CD4-positive, alpha-beta T cell treated with Interleukin-6 for 4 hours (primary cell): ENCODE results near the gene TCF15.
"Not testable (repeated sequence)": the region's sequence is repeated elsewhere in the genome, so short reads cannot be mapped to it uniquely, and the experiment has no call there.

Experiments used
- DNase-seq: peaks from one replicate; pipeline ENCODE4 v3.0.0-alpha.2; 2020; ENCODE audit warnings: mixed read lengths

The TCF15 gene

GRCh38 chr20:609371-609964 lies 641 bp downstream of the TCF15 start:
- DNase-seq = no peak

GRCh38 chr20:608970-609369 lies 1.1 kb downstream of the TCF15 start:
- DNase-seq = no peak

GRCh38 chr20:607476-607875 lies 2.6 kb downstream of the TCF15 start:
- no peak for DNase-seq

- DNase-seq = no peak
Measured at GRCh38 chr20:605237-605636, 4.9 kb downstream of the TCF15 start.

- DNase-seq = no peak
Measured at GRCh38 chr20:603116-603640, 6.9 kb downstream of the TCF15 start.

GRCh38 chr20:602111-602970 lies 7.8 kb downstream of the TCF15 start:
- no peak for DNase-seq

GRCh38 chr20:600736-601135 lies 9.4 kb downstream of the TCF15 start:
- no peak for DNase-seq

GRCh38 chr20:600141-600540 lies 10.0 kb downstream of the TCF15 start:
- DNase-seq = no peak

- no peak for DNase-seq
Measured at GRCh38 chr20:598133-598850, 11.8 kb downstream of the TCF15 start.

- no peak for DNase-seq
Measured at GRCh38 chr20:597560-597959, 12.5 kb downstream of the TCF15 start.

- DNase-seq = no peak
Measured at GRCh38 chr20:595330-596308, 14.5 kb downstream of the TCF15 start.

GRCh38 chr20:592506-592905 lies 17.6 kb downstream of the TCF15 start:
- DNase-seq = no peak

- no peak for DNase-seq
Measured at GRCh38 chr20:591941-592340, 18.2 kb downstream of the TCF15 start.

GRCh38 chr20:588932-589672 lies 21.0 kb downstream of the TCF15 start:
- no peak for DNase-seq

GRCh38 chr20:588476-588875 lies 21.6 kb downstream of the TCF15 start:
- no peak for DNase-seq

GRCh38 chr20:584971-585301 lies 25.2 kb downstream of the TCF15 start:
- DNase-seq = no peak

- DNase-seq = no peak
Measured at GRCh38 chr20:584161-584970, 25.7 kb downstream of the TCF15 start.

GRCh38 chr20:582204-582603 lies 27.9 kb downstream of the TCF15 start:
- DNase-seq = no peak

- not testable (repeated sequence) for DNase-seq
Measured at GRCh38 chr20:578940-579690, 31.0 kb downstream of the TCF15 start.

GRCh38 chr20:577167-577791 lies 32.8 kb downstream of the TCF15 start:
- DNase-seq = no peak
